GM18498 (cell line): Measurements from ENCODE around the gene SOAT1.
A peak's percentile ranks its signal among the peaks of the same experiment; 100 is the strongest.
"Not testable (repeated sequence)": the region's sequence is repeated elsewhere in the genome, so short reads cannot be mapped to it uniquely, and the experiment has no call there.

Experiments
- ATAC-seq: cut with Tn5 transposase; IDR thresholded peaks from one replicate; pipeline ENCODE4 v1.9.1; 2021; ENCODE audit warnings: mild to moderate bottlenecking, moderate library complexity; ENCODE audit not compliant: unreplicated experiment

The SOAT1 gene

GRCh38 chr1:179293340-179294327 lies at the start of gene SOAT1:
SOAT1 (plus strand) TSS chr1:179293797; CDS start chr1:179302685, 8,888 bp downstream.
- peak; percentile 97 for ATAC-seq

GRCh38 chr1:179245426-179245825 lies 48.2 kb upstream of the SOAT1 start:
- not testable (repeated sequence) for ATAC-seq

- ATAC-seq = no peak
Measured at GRCh38 chr1:179247923-179248322, 45.7 kb upstream of the SOAT1 start.

- no peak for ATAC-seq
Measured at GRCh38 chr1:179251675-179252074, 41.9 kb upstream of the SOAT1 start.

DNA sequence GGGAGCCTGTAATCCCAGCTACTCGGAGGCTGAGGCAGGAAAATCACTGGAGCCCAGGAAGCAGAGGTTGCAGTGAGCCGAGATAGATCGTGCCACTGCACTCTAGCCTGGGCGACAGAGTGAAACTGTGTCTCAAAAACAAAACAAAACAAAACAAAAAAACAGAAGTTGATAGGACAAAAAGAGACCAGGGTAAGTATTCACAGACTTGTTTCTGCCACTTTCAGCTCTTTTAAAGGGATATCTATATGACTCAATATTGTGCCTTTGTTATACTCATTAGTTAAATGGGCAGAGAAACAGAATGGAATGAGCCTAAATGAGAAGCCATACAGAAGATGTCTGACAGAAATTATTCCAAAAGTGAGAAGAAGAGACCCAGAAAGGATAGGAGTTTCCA lies 41.0 kb upstream of the SOAT1 start:
- ATAC-seq = no peak

DNA sequence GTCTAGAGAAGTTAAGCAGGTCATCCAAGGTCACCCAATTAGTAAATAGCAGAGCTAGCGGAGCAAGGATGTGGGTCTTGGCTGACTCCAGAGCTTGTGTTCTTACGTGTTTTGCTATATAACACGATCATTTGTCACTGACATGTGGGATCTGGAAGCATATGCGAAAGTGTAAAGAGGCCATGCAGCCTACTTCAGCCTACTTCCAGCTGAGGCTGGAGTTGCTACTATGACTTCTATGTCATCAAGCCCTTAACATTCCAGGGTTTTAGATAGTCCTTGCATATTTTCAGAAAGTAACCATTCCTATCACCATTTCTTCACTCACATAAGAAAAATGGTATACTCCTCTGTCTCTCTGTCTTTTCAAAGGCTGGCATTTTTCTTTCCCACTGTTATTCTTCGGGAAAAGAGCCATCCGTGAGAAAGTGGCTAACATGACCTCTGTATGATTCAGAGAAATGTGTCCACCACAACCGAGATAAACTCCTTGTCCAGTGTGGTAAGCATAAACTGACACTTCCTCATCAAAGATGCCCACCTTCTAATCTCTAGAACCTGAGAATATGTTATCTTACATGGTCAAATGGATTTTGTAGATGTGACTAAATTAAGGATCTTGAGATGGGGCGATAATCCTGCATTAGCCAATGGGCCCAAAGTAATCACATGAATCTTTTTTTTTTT lies 40.2 kb upstream of the SOAT1 start:
- ATAC-seq = no peak

DNA sequence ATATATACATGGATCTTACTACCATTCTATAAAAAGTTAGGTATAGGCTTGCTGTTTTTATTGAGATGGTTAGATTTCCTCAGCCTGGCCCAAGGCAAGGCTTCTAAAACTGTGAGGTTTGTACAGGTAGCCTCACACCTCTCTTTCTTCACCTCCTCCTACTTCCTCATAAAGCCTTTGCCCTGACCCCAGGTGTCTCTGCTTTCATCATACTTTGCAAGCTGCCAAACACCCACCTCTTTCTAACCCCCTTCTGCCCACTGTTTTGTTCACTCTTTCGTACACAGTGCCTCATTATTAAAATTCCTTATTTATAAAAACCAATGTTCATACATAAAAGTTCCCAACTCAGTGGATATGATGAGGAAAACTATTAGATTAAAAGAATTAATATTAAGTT lies 31.4 kb upstream of the SOAT1 start:
- ATAC-seq = no peak

DNA sequence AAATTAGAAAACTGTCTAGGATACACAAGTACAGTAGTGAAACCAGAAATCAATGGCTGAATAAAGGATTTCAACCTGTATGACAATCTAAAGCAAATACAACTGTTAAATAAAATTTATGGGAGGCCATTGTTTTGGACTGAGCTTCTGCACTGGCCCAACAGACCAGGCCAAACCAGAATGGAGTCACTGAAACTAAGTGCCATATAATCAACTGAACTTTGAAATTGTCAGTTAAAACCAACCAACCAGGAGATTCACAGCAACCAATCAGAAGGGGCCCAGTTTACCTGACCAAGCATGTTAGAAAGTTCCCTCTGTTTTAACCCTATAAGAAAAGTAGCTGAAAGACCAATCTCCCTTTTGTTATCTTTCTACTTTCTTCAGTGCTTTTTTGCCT lies 30.5 kb upstream of the SOAT1 start:
- no peak for ATAC-seq

GRCh38 chr1:179264507-179264906 lies 29.1 kb upstream of the SOAT1 start:
- ATAC-seq = no peak

DNA sequence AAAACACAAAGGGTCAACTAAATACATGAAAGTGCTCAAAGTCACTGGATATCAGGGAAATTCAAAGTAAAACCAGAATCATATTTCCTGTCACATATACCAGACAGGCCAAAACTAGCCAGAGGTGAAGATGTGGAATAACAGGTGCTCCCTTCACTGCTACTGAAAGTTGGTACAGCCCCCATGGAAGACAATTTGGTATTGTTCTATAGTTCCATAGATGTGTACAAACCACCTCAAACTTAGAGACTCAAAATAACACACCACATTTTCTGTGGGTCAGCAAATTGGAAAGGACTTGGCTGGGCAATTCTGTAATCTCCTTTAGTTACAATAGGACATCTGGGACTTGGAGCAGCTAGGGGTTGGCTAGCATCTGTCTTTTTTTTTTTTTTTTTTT lies 24.5 kb upstream of the SOAT1 start:
- ATAC-seq = no peak

DNA sequence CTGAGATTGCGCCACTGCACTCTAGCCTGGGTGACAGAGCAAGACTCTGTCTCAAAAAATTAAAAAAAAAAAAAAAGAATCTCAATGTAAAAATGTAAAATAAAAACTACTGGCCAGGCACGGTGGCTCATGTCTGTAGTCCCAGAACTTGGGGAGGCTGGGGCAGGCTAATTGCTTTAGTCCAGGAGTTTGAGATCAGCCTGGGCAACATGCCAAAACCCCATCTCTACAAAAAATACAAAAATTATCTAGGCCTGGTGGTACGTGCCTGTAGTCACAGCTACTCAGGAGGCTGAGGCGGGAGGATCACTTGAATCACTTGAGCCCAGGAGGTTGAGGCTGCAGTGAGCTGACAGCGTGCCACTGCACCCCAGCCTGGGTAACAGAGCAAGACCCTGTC lies 19.2 kb upstream of the SOAT1 start:
- not testable (repeated sequence) for ATAC-seq

GRCh38 chr1:179278920-179279319 lies 14.7 kb upstream of the SOAT1 start:
- ATAC-seq = no peak

DNA sequence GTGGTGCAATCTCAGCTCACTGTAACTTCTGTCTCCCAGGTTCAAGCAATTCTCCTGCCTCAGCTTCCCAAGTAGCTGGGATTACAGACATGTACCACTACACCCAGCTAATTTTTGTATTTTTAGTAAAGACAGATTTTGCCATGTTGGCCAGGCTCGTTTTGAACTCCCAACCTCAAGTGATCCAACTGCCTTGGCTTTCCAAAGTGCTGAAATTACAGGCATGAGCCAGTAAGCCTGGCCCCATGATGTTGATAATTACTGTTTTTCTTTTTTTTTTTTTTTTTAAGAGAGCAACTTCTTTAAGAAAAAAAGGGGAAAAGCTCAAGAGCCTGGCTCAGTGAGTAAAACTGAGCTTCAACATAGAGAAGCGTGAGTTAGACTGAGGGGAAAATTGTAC lies 9.6 kb upstream of the SOAT1 start:
- no peak for ATAC-seq

DNA sequence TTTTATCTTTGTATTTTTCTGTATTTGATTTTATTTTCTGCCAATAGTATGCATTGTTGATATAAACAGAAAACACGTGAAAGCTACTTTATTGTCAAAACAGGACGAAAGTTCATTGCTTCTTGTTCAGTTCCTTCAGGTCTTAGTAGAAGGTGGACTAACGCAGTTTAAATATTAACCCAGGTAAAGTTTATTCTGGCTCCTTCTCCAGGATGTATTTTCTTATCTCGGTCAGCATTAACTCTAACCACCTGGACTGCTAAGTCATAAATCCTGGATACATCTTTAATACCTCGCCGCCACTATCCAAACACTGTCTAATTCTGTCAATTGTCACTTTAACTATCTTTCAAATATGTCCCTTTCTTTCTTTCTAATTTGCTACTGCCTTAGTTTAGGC lies 5.7 kb upstream of the SOAT1 start:
- no peak for ATAC-seq

GRCh38 chr1:179288977-179289376 lies 4.6 kb upstream of the SOAT1 start:
- ATAC-seq = no peak

- ATAC-seq = no peak
Measured at GRCh38 chr1:179295164-179295755, 1.7 kb downstream of the SOAT1 start.

- ATAC-seq = no peak
Measured at GRCh38 chr1:179296356-179297104, 2.9 kb downstream of the SOAT1 start.

DNA sequence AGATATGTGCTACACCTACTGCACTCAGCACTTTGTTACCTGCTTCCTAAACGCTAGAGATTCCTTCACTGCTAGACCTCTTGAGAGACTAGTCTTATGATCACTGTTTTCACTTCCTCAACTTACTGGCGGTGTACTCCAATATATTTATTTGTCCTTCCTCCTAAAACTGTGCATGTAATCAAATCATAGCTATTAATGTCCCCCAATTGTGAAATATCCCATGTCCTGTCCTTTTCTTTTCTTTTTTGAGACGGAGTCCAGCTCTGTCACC lies 3.4 kb downstream of the SOAT1 start:
- ATAC-seq = no peak

GRCh38 chr1:179298952-179299351 lies 5.4 kb downstream of the SOAT1 start:
- peak; percentile 89 for ATAC-seq

GRCh38 chr1:179300112-179300511 lies 6.5 kb downstream of the SOAT1 start:
- ATAC-seq = no peak

- no peak for ATAC-seq
Measured at GRCh38 chr1:179302070-179302469, 8.5 kb downstream of the SOAT1 start.
